Activated T-helper 2 cell treated with anti-CD3 and anti-CD28 coated beads, Interferon-gamma antibody, Interleukin-2, Interleukin-4, amounts not matched to agents 10 μg/mL and 5 μg/mL and 100 μg/mL, durations not matched to agents 14 hours and 24 hours and 36 hours (primary cell): ENCODE results near the gene HNRNPR. TPM values are rescaled to one million over a fixed set of nuclear protein-coding genes. Genes with fewer than 3 reads are reported as not detected.
A peak's percentile ranks its signal among the peaks of the same experiment; 100 is the strongest.
"Not testable (repeated sequence)": the region's sequence is repeated elsewhere in the genome, so short reads cannot be mapped to it uniquely, and the experiment has no call there.

ENCODE experiments used
- DNase-seq: peaks from one replicate; pipeline ENCODE4 v3.0.0; 2021; ENCODE audit warnings: low spot score
- H3K27ac Mint-ChIP-seq: one replicate; pipeline ENCODE4 v1.8.0; 2021; ENCODE audit warnings: mixed read lengths
- H3K27me3 Mint-ChIP-seq: one replicate; pipeline ENCODE4 v1.8.0; 2021; ENCODE audit warnings: low read depth, mixed read lengths
- H3K36me3 Mint-ChIP-seq: one replicate; pipeline ENCODE4 v1.8.0; 2021; ENCODE audit warnings: low read depth, mixed read lengths
- H3K4me1 Mint-ChIP-seq: one replicate; pipeline ENCODE4 v1.8.0; 2021; ENCODE audit warnings: low read depth, mixed read lengths
- H3K4me3 Mint-ChIP-seq: one replicate; pipeline ENCODE4 v1.8.0; 2021; ENCODE audit warnings: low read depth, mild to moderate bottlenecking, moderate library complexity, mixed read lengths
- H3K9me3 Mint-ChIP-seq: one replicate; pipeline ENCODE4 v1.8.0; 2021; ENCODE audit warnings: mixed read lengths
- intact Hi-C: fragments of 100-400 bp; cut with micrococcal nuclease; formaldehyde crosslinking; loops from one replicate; pipeline ENCODE4 v1.15.1; 2023
- total RNA-seq: library from RNA; stranded (reverse); gene quantifications from 2 replicates; pipeline ENCODE4 v1.2.3, GENCODE V29; 2022

Gene HNRNPR
- total RNA-seq: 231 and 237 TPM in 2 replicates

DNA sequence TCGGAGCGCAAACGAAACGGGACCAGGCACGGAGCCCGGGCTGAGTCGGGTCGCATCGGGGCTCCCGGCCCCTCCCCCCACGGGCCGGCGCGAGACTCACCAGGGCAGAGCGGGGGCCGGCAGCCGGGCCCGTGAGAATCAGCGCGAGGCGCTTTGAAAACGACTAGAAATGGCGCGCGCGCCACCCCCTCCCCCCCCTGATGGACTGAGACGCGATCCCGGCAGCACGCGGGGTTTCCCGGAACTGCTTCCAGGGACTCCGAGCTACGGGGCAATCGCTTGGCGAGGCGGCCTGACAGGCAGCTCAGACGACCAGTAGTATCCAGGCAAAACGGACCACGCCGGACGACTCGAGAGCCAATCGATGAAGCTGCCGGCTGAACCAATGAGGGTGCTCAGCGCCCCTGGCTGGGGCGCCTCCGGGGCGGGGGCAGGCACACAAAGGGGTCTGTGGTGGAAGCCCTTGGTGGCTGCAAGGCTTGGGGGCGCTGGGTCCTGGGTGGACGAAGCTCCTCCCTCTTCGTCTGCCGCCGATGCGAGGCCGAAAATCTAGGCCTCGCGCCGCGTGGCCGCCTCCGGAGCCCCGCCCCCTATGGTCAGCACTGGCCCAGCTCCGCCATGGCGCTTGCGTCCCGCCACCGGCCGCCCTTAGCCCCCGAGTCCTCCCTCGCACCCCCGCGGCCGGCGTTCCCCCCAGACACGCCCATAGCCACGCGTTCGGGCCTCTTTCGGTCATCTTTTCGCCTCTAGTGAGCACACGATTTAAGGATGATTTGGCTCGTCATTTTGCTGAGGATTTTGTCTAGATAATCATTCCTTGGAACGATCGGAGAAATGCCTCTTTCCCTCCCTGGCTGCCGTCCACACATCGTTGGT, at the start of gene HNRNPR:
Gene HNRNPR (minus strand): TSS at position 174 of the 876 bp plus-strand sequence. CDS start 3,276 bp downstream, outside the sequence.
- H3K4me1 Mint-ChIP-seq: peaks cover 36% of the 10 kb centered on the region
- intact Hi-C loops: loop anchor here (1.0 to 5.0 kb wide), 2 partner anchors 24 to 242 kb away; no protein-coding TSS in a partner anchor
- H3K27ac Mint-ChIP-seq: peak within 1 kb of the TSS; percentile 97
- no peaks in the 10 kb centered on the region for H3K27me3 Mint-ChIP-seq
- peak within 1 kb of the TSS; percentile 92 for H3K4me3 Mint-ChIP-seq
- peaks cover 38% of the 10 kb centered on the region for H3K36me3 Mint-ChIP-seq
- DNase-seq: peak; percentile 99
- H3K9me3 Mint-ChIP-seq: no peaks in the 10 kb centered on the region

GRCh38 chr1:23393706-23394105, 49.6 kb upstream of the HNRNPR start:
- Mint-ChIP-seq H3K27me3 (no peaks in the 10 kb centered on the region), H3K4me1 (peaks cover 3% of the 10 kb centered on the region), H3K27ac (no peak overlapping the region), H3K4me3 (no peak overlapping the region), H3K36me3 (no peaks in the 10 kb centered on the region), H3K9me3 (no peaks in the 10 kb centered on the region)
- no peak for DNase-seq
- intact Hi-C loops: no loop called here

DNA sequence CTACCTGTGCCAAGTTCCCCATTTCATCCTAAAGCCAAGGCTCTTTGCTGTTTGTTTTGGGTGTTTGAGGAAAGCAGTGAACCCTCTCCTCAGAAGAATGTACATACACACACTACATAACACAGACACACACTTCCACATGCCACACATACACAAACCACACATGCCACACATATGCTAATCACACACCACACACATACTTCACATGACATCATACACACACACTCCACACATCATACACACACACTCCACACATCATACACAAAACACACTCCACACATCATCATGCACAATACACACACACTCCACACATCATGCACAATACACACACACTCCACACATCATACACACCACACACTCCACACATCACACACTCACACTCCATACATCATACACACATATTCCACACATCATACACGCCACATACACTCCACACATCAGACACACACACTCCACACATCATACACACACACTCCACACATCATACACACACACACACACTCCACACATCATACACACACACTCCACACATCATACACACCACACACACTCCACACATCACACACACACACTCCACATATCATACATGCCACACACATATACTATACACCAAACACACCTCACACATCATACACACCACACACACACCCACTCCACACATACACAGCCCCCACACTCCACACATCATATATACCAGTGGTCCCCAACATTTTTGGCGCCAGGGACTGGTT, 48.2 kb upstream of the HNRNPR start:
- intact Hi-C loops: no loop called here

DNA sequence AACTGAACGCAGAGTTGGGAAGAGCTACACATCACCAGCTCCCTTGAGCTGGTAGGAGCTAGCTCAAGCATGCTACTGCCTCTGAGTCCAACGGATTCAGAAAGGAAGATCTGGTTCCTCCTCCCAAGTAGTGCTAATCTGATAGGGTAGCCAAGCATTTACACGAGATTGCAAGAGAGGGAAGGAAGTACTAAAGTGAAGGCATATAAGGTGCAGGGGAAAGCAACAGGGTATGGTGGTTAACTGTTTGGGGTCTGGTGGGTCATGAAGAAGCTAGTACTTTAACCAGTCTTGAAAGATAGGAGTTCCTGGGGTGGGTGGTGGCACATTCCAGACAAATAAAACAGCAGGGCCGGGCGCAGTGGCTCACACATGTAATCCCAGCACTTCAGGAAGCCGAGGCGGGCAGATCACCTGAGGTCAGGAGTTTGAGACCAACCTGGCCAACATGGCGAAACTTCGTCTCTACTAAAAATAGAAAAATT, 45.8 kb upstream of the HNRNPR start:
- Mint-ChIP-seq H3K27ac (no peak overlapping the region), H3K9me3 (no peaks in the 10 kb centered on the region), H3K27me3 (no peaks in the 10 kb centered on the region), H3K4me1 (no peaks in the 10 kb centered on the region), H3K4me3 (no peak overlapping the region), H3K36me3 (no peaks in the 10 kb centered on the region)
- DNase-seq: no peak
- intact Hi-C loops: no loop called here

More for the DNA sequence above, 48.2 kb upstream of the HNRNPR start:
- DNase-seq: no peak
- Mint-ChIP-seq H3K36me3 (no peaks in the 10 kb centered on the region), H3K4me3 (no peak overlapping the region), H3K4me1 (peaks cover 3% of the 10 kb centered on the region), H3K27me3 (no peaks in the 10 kb centered on the region), H3K27ac (no peak overlapping the region), H3K9me3 (no peaks in the 10 kb centered on the region)

DNA sequence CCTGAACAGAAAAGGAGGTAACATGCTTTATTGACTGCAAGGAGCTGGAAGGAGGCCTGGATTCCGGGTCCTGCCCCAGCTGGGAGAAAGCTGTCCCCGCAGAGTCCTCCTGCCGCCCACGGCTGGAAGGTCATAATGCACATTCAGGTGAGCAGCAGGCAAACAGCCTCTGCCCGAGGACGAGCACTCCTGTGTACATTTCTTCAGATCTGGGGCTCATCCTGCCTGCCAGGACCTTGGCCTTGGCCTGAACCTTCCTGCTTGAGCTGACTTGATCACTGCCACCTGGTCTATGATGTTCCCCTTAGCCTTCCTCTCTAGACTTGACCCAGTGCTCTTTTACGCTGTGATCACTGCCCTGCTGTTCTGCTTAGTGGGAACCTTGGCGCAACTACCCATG, 43.4 kb upstream of the HNRNPR start:
- intact Hi-C loops: no loop called here
- H3K4me1 Mint-ChIP-seq: no peaks in the 10 kb centered on the region

GRCh38 chr1:23385119-23385621, 41.1 kb upstream of the HNRNPR start:
- DNase-seq: no peak
- Mint-ChIP-seq H3K27ac (no peak overlapping the region), H3K27me3 (no peaks in the 10 kb centered on the region), H3K4me1 (no peaks in the 10 kb centered on the region), H3K4me3 (no peak overlapping the region), H3K36me3 (no peaks in the 10 kb centered on the region), H3K9me3 (no peaks in the 10 kb centered on the region)
- intact Hi-C loops: no loop called here

More for the DNA sequence above, 43.4 kb upstream of the HNRNPR start:
- no peak for DNase-seq
- Mint-ChIP-seq H3K9me3 (no peaks in the 10 kb centered on the region), H3K36me3 (no peaks in the 10 kb centered on the region), H3K4me3 (no peak overlapping the region), H3K27ac (no peak overlapping the region), H3K27me3 (no peaks in the 10 kb centered on the region)

GRCh38 chr1:23384312-23385058, 40.4 kb upstream of the HNRNPR start:
- no peak for DNase-seq
- Mint-ChIP-seq H3K27me3 (no peaks in the 10 kb centered on the region), H3K27ac (no peak overlapping the region), H3K9me3 (no peaks in the 10 kb centered on the region), H3K4me1 (no peaks in the 10 kb centered on the region), H3K4me3 (no peak overlapping the region), H3K36me3 (no peaks in the 10 kb centered on the region)
- intact Hi-C loops: no loop called here

GRCh38 chr1:23383577-23384311, 39.7 kb upstream of the HNRNPR start:
- no peak for DNase-seq
- Mint-ChIP-seq H3K4me3 (no peak overlapping the region), H3K4me1 (no peaks in the 10 kb centered on the region), H3K9me3 (no peaks in the 10 kb centered on the region), H3K36me3 (no peaks in the 10 kb centered on the region), H3K27me3 (no peaks in the 10 kb centered on the region), H3K27ac (no peak overlapping the region)
- intact Hi-C loops: no loop called here

- Mint-ChIP-seq H3K9me3 (no peaks in the 10 kb centered on the region), H3K27me3 (no peaks in the 10 kb centered on the region), H3K4me1 (no peaks in the 10 kb centered on the region), H3K36me3 (no peaks in the 10 kb centered on the region), H3K27ac (no peak overlapping the region), H3K4me3 (no peak overlapping the region)
- no peak for DNase-seq
- intact Hi-C loops: no loop called here
These were observed 37.3 kb upstream of the HNRNPR start for GRCh38 chr1:23381233-23381885.

- no peak overlapping the region for H3K27ac Mint-ChIP-seq
- no peaks in the 10 kb centered on the region for H3K36me3 Mint-ChIP-seq
- intact Hi-C loops: no loop called here
These were observed 36.6 kb upstream of the HNRNPR start for GRCh38 chr1:23380719-23381118.

DNA sequence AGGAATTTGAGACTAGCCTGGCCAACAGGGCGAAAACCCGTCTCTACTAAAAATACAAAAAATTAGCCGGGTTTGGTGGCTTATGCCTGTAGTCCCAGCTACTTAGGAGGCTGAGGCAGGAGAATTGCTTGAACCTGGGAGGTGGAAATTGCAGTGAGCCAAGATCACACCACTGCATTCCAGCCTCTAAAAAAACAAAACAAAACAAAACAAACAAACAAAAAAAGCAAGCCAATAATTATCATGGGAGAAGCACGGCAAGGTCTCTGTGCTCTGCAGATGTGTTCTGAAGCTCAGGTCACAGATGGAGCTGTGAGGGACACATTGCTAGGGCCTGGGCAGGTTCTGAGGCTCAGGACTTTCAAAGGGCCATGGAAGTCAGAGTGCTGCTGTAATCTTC, 36.2 kb upstream of the HNRNPR start:
- not testable (repeated sequence) for H3K27ac Mint-ChIP-seq

More at GRCh38 chr1:23380719-23381118, 36.6 kb upstream of the HNRNPR start:
- H3K4me3 Mint-ChIP-seq: no peak overlapping the region
- H3K4me1 Mint-ChIP-seq: no peaks in the 10 kb centered on the region
- no peaks in the 10 kb centered on the region for H3K27me3 Mint-ChIP-seq
- no peaks in the 10 kb centered on the region for H3K9me3 Mint-ChIP-seq
- DNase-seq: no peak

More for the DNA sequence above, 36.2 kb upstream of the HNRNPR start:
- H3K27me3 Mint-ChIP-seq, H3K4me1 Mint-ChIP-seq, H3K36me3 Mint-ChIP-seq, intact Hi-C loops, H3K9me3 Mint-ChIP-seq, DNase-seq, H3K4me3 Mint-ChIP-seq: not testable (repeated sequence)
